DOHH2 (cell line): ENCODE measurements around the gene SUN2.

Experiments used
- H3F3A ChIP-seq: fragments of 200-600 bp; sonication (generic), shearing (Covaris generic); 2 replicates; pipeline ENCODE4 v1.6.0; 2016; ENCODE audit warnings: antibody characterized with exemption, mild to moderate bottlenecking; ENCODE audit not compliant: control insufficient read depth, insufficient read depth
- H3K27ac ChIP-seq: fragments of 200-600 bp; sonication (generic); 2 replicates; pipeline ENCODE4 v1.5.1; 2014; ENCODE audit warnings: low read depth, mild to moderate bottlenecking, low read length, moderate library complexity
- H3K27me3 ChIP-seq: fragments of 200-600 bp; sonication (generic); 2 replicates; pipeline ENCODE4 v1.6.1; 2014; ENCODE audit warnings: mild to moderate bottlenecking, low read length, mixed read lengths; ENCODE audit not compliant: control insufficient read depth
- H3K36me3 ChIP-seq: fragments of 200-600 bp; sonication (generic); 2 replicates; pipeline ENCODE4 v1.6.1; 2014; ENCODE audit warnings: mild to moderate bottlenecking, low read length, moderate library complexity, mixed read lengths; ENCODE audit not compliant: control insufficient read depth
- H3K4me1 ChIP-seq: fragments of 200-600 bp; sonication (generic); 2 replicates; pipeline ENCODE4 v1.6.1; 2014; ENCODE audit warnings: mild to moderate bottlenecking, low read length, mixed read lengths; ENCODE audit not compliant: control insufficient read depth
- H3K4me2 ChIP-seq: fragments of 200-600 bp; sonication (generic); 2 replicates; pipeline ENCODE4 v1.6.0; 2014; ENCODE audit warnings: mild to moderate bottlenecking, low read length, moderate library complexity
- H3K4me3 ChIP-seq: fragments of 200-600 bp; sonication (generic); 2 replicates; pipeline ENCODE4 v1.5.1; 2014; ENCODE audit warnings: mild to moderate bottlenecking, low read length, mixed read lengths
- H3K79me2 ChIP-seq: fragments of 200-600 bp; sonication (generic); 2 replicates; pipeline ENCODE4 v1.6.1; 2014; ENCODE audit warnings: mild to moderate bottlenecking, low read length, mixed read lengths; ENCODE audit not compliant: control insufficient read depth
- H3K9me2 ChIP-seq: fragments of 200-600 bp; sonication (generic); replicated peaks from 2 replicates; pipeline ENCODE4 v1.6.1; 2014; ENCODE audit warnings: mild to moderate bottlenecking, low read length, mixed read lengths; ENCODE audit not compliant: control insufficient read depth
- H3K9me3 ChIP-seq: fragments of 200-600 bp; sonication (generic); 2 replicates; pipeline ENCODE4 v1.6.1; 2014; ENCODE audit warnings: antibody characterized with exemption, low read length, mixed read lengths; ENCODE audit not compliant: control insufficient read depth, insufficient read depth
- H4K20me1 ChIP-seq: fragments of 200-600 bp; sonication (generic); 2 replicates; pipeline ENCODE4 v1.6.0; 2014; ENCODE audit warnings: low read depth, mild to moderate bottlenecking, antibody characterized with exemption, low read length, moderate library complexity; ENCODE audit not compliant: control insufficient read depth, insufficient read depth
- CTCF ChIP-seq: fragments of 200-600 bp; sonication (generic); IDR thresholded peaks from one replicate; pipeline ENCODE4 v1.5.1; 2014; ENCODE audit warnings: antibody characterized with exemption, mild to moderate bottlenecking, low read depth, low read length; ENCODE audit not compliant: poor library complexity, severe bottlenecking
- EZH2phosphoT487 ChIP-seq: fragments of 200-600 bp; sonication (generic); IDR thresholded peaks from 2 replicates; pipeline ENCODE4 v1.6.1; 2017; ENCODE audit warnings: borderline replicate concordance, mild to moderate bottlenecking, antibody characterized with exemption, low read length, moderate library complexity, mixed read lengths

The SUN2 gene

GRCh38 chr22:38733724-38734381, 21.9 kb downstream of the SUN2 start:
- H4K20me1 ChIP-seq = no peaks in the 10 kb centered on the region
- H3K36me3 ChIP-seq = peaks cover 93% of the 10 kb centered on the region
- H3K4me2 ChIP-seq = no peak overlapping the region
- no peak for TF ChIP-seq EZH2phosphoT487
- TF ChIP-seq CTCF = no peak
- H3K4me1 ChIP-seq = no peaks in the 10 kb centered on the region
- H3K27ac ChIP-seq = no peak overlapping the region
- no peaks in the 10 kb centered on the region for H3K79me2 ChIP-seq
- H3K4me3 ChIP-seq = no peak overlapping the region
- H3F3A ChIP-seq = no peaks in the 10 kb centered on the region; the same call in 1 of the 2 replicates
- H3K27me3 ChIP-seq = no peaks in the 10 kb centered on the region
- no peaks in the 10 kb centered on the region for H3K9me3 ChIP-seq
- H3K9me2 ChIP-seq = no peaks in the 10 kb centered on the region

DNA sequence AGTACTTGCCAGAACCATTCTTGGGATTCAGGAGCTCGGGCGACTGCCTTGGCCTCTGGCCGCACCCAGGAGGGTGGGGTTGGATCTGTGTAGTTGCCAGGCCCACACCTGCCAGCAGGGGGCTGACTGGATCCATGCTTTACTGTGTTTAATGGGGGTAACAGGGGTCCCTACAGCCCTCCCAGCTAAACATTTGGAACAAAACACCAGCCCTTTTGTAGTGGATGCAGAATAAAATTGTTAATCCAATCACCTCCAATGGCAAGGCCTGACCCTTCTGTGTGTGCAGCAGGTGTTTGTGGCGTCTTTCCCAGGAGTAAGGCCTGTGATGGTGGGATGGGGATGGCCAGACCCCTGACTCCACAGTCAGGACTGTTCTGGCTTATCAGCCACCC, 22.5 kb downstream of the SUN2 start:
- H3K36me3 ChIP-seq = peaks cover 93% of the 10 kb centered on the region

GRCh38 chr22:38732251-38732815, 23.5 kb downstream of the SUN2 start:
- Histone ChIP-seq H3K4me1 (no peaks in the 10 kb centered on the region), H3K27me3 (no peaks in the 10 kb centered on the region), H3F3A (no peaks in the 10 kb centered on the region; the same call in 1 of the 2 replicates), H3K9me3 (no peaks in the 10 kb centered on the region), H4K20me1 (no peaks in the 10 kb centered on the region), H3K36me3 (peaks cover 93% of the 10 kb centered on the region), H3K4me2 (no peak overlapping the region), H3K9me2 (no peaks in the 10 kb centered on the region), H3K4me3 (no peak overlapping the region), H3K27ac (no peak overlapping the region), H3K79me2 (no peaks in the 10 kb centered on the region)
- no peak for TF ChIP-seq EZH2phosphoT487
- no peak for TF ChIP-seq CTCF

More for the DNA sequence above, 22.5 kb downstream of the SUN2 start:
- H3K79me2 ChIP-seq = no peaks in the 10 kb centered on the region
- H3F3A ChIP-seq = no peaks in the 10 kb centered on the region; the same call in 1 of the 2 replicates
- H3K4me3 ChIP-seq = no peak overlapping the region
- TF ChIP-seq EZH2phosphoT487 (no peak), CTCF (peak; percentile 96)
- no peaks in the 10 kb centered on the region for H3K9me2 ChIP-seq
- no peaks in the 10 kb centered on the region for H3K27me3 ChIP-seq
- no peaks in the 10 kb centered on the region for H3K4me1 ChIP-seq
- no peaks in the 10 kb centered on the region for H3K9me3 ChIP-seq
- no peaks in the 10 kb centered on the region for H4K20me1 ChIP-seq
- no peak overlapping the region for H3K4me2 ChIP-seq
- H3K27ac ChIP-seq = no peak overlapping the region
